ENCODE measurements around the gene CCSER1.

DNA sequence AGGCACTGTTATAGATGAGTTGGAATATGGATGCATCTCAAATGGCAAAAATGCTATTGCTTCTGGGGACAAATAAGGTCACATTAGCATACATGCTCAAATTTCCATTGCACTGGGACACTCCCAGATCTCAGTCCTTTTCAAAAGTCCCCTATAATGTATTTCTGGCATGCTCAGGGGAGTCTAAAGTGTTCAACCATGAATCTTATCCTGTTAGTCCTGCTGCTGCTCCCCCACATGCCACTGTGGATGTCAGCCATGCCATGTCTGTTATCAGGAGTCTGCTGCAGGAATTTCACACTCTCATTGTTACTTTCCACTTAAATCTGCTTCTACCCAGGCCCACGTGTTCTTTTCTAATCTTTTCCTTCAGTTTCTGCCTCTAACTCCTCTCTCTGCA is 1000.6 kb downstream of the CCSER1 start:
- TF ChIP-seq POLR2A (IDR thresholded peaks at IDR 0.05; ENCODE audit: low read depth, low read length), result no peak
- no peak for TF ChIP-seq TAF1 (IDR thresholded peaks at IDR 0.05; ENCODE audit: borderline replicate concordance, low read depth, low read length)
- TF ChIP-seq POLR2AphosphoS5 (IDR thresholded peaks at IDR 0.05; ENCODE audit: low read depth, low read length), result no peak
